H1 (cell line): ENCODE data around the gene MAPK14. TPM values are rescaled to one million over a fixed set of nuclear protein-coding genes. Genes with fewer than 3 reads are reported as not detected.

Experiments
- CHD2 ChIP-seq: IDR thresholded peaks from 2 replicates; pipeline ENCODE4 v1.6.1; 2012; ENCODE audit warnings: low read length, improper control_type of control experiment
- CTBP2 ChIP-seq: IDR thresholded peaks from 2 replicates; pipeline ENCODE4 v1.7.0; 2011; ENCODE audit warnings: borderline replicate concordance, mild to moderate bottlenecking, moderate library complexity, mixed read lengths, low read length; ENCODE audit not compliant: insufficient read depth, insufficient read length
- KDM1A ChIP-seq: fragments of 200-600, 300-600 bp; sonication (generic); IDR thresholded peaks from 2 replicates; pipeline ENCODE4 v1.7.1; 2016; ENCODE audit warnings: mild to moderate bottlenecking, low read length, borderline replicate concordance
- POLR2AphosphoS5 ChIP-seq: IDR thresholded peaks from 2 replicates; pipeline ENCODE4 v1.6.1; 2011; ENCODE audit warnings: low read depth, low read length
- POU5F1 ChIP-seq: IDR thresholded peaks from 2 replicates; pipeline ENCODE4 v1.6.1; 2011; ENCODE audit warnings: low read depth, mild to moderate bottlenecking, low read length, moderate library complexity
- RBBP5 ChIP-seq: IDR thresholded peaks from 2 replicates; pipeline ENCODE4 v1.7.1; 2012; ENCODE audit warnings: low read depth, mild to moderate bottlenecking, inconsistent platforms, low read length, moderate library complexity, borderline replicate concordance
- TBP ChIP-seq: IDR thresholded peaks from 2 replicates; pipeline ENCODE4 v1.6.1; 2011; ENCODE audit warnings: low read depth, low read length, improper control_type of control experiment
- TEAD4 ChIP-seq: IDR thresholded peaks from 2 replicates; pipeline ENCODE4 v1.6.1; 2012; ENCODE audit warnings: low read depth, low read length, inconsistent platforms, mixed read lengths
- ZNF274 ChIP-seq: IDR thresholded peaks from 2 replicates; pipeline ENCODE4 v1.7.0; 2012; ENCODE audit warnings: low read length, borderline replicate concordance; ENCODE audit errors: extremely low read depth
- polyA plus RNA-seq, 7 experiments: library from polyadenylated mRNA; depleted of rRNA in 3 of 7; stranded (reverse) in 5 of 7; unstranded in 2 of 7; fragments of >200 nt in 5 of 7; fragments of 200-250 nt in 2 of 7; gene quantifications; 1 replicate in 5 of 7; 2 replicates in 1 of 7; 4 replicates in 1 of 7; pipeline versions ENCODE4 v1.2.1 to v1.2.3, GENCODE V29; 2011 to 2013; ENCODE audit warnings: missing spikeins in 2 of 7, mixed read lengths in 2 of 7
- total RNA-seq: library from RNA; stranded (reverse); fragmentation: NEBNext Ultra II Directional; extraction: Animal tissue kit (Norgen Biotek cat#: 25700); gene quantifications from 2 replicates; pipeline ENCODE4 v1.2.1, GENCODE V29; 2021
- TF ChIP-seq, protein P1 (sequence below): IDR thresholded peaks from 2 replicates; pipeline ENCODE4 v1.6.1; 2012; ENCODE audit warnings: inconsistent platforms

MAPK14 gene
- total and polyA plus RNA-seq, 2 of the 8 experiments (the other 6 are each of a cell fraction or from before 2014, with no cell fraction given): 18.1 to 39.3 TPM

DNA sequence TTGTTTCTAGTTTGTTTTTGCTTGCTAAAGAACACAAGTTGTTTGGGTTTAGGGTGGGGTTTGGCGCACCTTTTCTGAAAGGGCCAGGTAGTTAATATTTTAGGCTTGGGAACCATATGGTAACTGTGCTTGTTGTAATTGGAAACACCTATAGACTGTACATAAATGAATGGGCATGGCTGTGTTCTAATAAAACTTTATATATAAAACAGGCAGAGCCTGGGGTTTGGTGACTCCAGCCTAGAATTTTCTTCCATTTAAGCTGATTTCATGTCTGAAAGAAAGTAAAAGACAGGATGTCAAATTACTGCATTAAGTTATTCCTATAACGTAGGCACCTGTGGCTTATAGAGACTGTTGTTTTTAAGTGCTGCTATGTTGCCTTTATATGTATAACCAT lies 66.6 kb downstream of the MAPK14 start (continued):
- TF ChIP-seq KDM1A: no peak
- no peak for TF ChIP-seq RBBP5
- TF ChIP-seq CTBP2: no peak
- TF ChIP-seq TEAD4: no peak
- TF ChIP-seq, protein P1, sequence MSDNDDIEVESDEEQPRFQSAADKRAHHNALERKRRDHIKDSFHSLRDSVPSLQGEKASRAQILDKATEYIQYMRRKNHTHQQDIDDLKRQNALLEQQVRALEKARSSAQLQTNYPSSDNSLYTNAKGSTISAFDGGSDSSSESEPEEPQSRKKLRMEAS: no peak
- TF ChIP-seq TBP: no peak
- TF ChIP-seq POLR2AphosphoS5: no peak
- no peak for TF ChIP-seq ZNF274
- no peak for TF ChIP-seq POU5F1
- TF ChIP-seq CHD2: no peak
- TF ChIP-seq, all 59 proteins: peak for 0
